Measurements from ENCODE around the gene GLT6D1.

Gene GLT6D1

GRCh38 chr9:135632841-135633240 is 6.5 kb downstream of the GLT6D1 start:
- Histone ChIP-seq H3K9me2 (replicated peaks; ENCODE audit: control insufficient read depth, low read length) (no peaks in the 10 kb centered on the region), H3K79me2 (ENCODE audit: control insufficient read depth, low read length) (no peaks in the 10 kb centered on the region), H3K9me3 (ENCODE audit: control insufficient read depth, insufficient read depth, low read length) (no peaks in the 10 kb centered on the region; the same call in 1 of the 2 replicates), H3K4me3 (ENCODE audit: low read length) (no peak overlapping the region), H3F3A (ENCODE audit: control insufficient read depth, insufficient read depth) (no peaks in the 10 kb centered on the region), H3K4me2 (ENCODE audit: low read length) (no peak overlapping the region), H3K4me1 (ENCODE audit: control insufficient read depth, low read length) (no peaks in the 10 kb centered on the region), H4K20me1 (ENCODE audit: control insufficient read depth, insufficient read depth, low read depth, low read length) (no peaks in the 10 kb centered on the region), H3K27me3 (ENCODE audit: control insufficient read depth, low read length) (no peaks in the 10 kb centered on the region), H3K36me3 (ENCODE audit: control insufficient read depth, low read length) (no peaks in the 10 kb centered on the region), H3K27ac (ENCODE audit: low read depth, low read length) (no peak overlapping the region)
- TF ChIP-seq, protein P1, sequence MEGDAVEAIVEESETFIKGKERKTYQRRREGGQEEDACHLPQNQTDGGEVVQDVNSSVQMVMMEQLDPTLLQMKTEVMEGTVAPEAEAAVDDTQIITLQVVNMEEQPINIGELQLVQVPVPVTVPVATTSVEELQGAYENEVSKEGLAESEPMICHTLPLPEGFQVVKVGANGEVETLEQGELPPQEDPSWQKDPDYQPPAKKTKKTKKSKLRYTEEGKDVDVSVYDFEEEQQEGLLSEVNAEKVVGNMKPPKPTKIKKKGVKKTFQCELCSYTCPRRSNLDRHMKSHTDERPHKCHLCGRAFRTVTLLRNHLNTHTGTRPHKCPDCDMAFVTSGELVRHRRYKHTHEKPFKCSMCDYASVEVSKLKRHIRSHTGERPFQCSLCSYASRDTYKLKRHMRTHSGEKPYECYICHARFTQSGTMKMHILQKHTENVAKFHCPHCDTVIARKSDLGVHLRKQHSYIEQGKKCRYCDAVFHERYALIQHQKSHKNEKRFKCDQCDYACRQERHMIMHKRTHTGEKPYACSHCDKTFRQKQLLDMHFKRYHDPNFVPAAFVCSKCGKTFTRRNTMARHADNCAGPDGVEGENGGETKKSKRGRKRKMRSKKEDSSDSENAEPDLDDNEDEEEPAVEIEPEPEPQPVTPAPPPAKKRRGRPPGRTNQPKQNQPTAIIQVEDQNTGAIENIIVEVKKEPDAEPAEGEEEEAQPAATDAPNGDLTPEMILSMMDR (IDR thresholded peaks at IDR 0.05; ENCODE audit: low read depth, low read length, poor library complexity, severe bottlenecking), result no peak
- TF ChIP-seq EZH2phosphoT487 (IDR thresholded peaks at IDR 0.05; ENCODE audit: borderline replicate concordance, low read length), result no peak

DNA sequence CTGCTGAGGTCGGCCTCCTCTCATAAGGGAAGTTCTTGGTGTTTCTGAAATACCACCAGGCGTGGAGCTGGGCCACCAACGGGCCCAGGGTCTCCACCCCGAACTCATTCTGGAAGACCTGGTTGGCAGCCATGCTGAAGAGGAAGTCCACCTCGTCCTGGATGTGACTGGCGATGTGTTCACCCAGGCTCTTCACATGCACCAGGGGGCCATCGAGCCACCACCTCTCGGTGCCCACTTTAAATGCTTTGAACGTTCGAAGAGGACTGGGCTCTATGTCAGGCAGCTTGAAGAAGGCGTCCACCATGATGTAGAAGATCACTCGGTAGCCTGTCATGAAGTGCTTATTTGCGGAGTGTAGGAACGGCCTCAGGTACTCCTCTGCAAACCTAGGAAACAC is 15.1 kb downstream of the GLT6D1 start:
- no peaks in the 10 kb centered on the region for H3K27me3 ChIP-seq (ENCODE audit: control insufficient read depth, low read length)
- no peaks in the 10 kb centered on the region for H3K9me2 ChIP-seq (replicated peaks; ENCODE audit: control insufficient read depth, low read length)
- H3K9me3 ChIP-seq (ENCODE audit: control insufficient read depth, insufficient read depth, low read length), result peaks cover 2% of the 10 kb centered on the region
- H3K4me1 ChIP-seq (ENCODE audit: control insufficient read depth, low read length), result no peaks in the 10 kb centered on the region
- H4K20me1 ChIP-seq (ENCODE audit: control insufficient read depth, insufficient read depth, low read depth, low read length), result no peaks in the 10 kb centered on the region
- H3K4me2 ChIP-seq (ENCODE audit: low read length), result no peak overlapping the region
- TF ChIP-seq EZH2phosphoT487 (IDR thresholded peaks at IDR 0.05; ENCODE audit: borderline replicate concordance, low read length), result no peak
- TF ChIP-seq, protein P1 (IDR thresholded peaks at IDR 0.05; ENCODE audit: low read depth, low read length, poor library complexity, severe bottlenecking), result no peak
- H3K27ac ChIP-seq (ENCODE audit: low read depth, low read length), result no peak overlapping the region
- H3K36me3 ChIP-seq (ENCODE audit: control insufficient read depth, low read length), result no peaks in the 10 kb centered on the region
- H3K79me2 ChIP-seq (ENCODE audit: control insufficient read depth, low read length), result no peaks in the 10 kb centered on the region
- H3F3A ChIP-seq (ENCODE audit: control insufficient read depth, insufficient read depth), result no peaks in the 10 kb centered on the region
- H3K4me3 ChIP-seq (ENCODE audit: low read length), result no peak overlapping the region

DNA sequence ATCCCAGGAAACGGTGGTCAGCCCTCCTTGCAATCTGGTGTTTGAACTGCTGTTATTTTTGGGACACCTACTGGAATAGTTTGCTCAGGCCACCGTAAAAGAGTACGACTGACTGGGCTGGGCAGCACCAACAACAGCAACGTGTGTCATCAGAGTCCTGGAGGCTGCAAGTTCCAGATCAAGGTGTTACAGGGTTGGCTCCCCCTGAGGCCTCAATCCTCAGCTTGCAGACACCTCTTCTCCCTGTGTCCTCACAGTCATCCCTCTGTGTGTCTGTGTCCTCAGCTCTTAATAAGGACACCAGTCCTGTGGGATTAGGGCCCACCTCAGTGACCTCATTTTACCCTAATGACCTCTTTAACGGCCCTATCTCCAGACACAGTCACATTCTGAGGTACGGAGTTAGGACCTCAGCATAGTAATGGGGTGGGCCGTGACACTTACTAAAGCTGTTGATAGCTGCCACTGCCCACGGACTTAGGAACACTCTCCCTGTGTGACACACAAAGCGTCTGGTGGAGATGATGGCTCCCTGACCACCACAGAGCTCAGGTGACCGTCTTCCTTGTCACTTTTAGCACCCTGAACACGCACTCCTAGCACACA is 16.8 kb downstream of the GLT6D1 start:
- H3K4me2 ChIP-seq (ENCODE audit: low read length), result no peak overlapping the region
- no peak for TF ChIP-seq EZH2phosphoT487 (IDR thresholded peaks at IDR 0.05; ENCODE audit: borderline replicate concordance, low read length)
- TF ChIP-seq, protein P1 (IDR thresholded peaks at IDR 0.05; ENCODE audit: low read depth, low read length, poor library complexity, severe bottlenecking), result no peak
- no peaks in the 10 kb centered on the region for H3K4me1 ChIP-seq (ENCODE audit: control insufficient read depth, low read length)
- H3F3A ChIP-seq (ENCODE audit: control insufficient read depth, insufficient read depth), result no peaks in the 10 kb centered on the region
- no peaks in the 10 kb centered on the region for H3K36me3 ChIP-seq (ENCODE audit: control insufficient read depth, low read length)
- H3K79me2 ChIP-seq (ENCODE audit: control insufficient read depth, low read length), result no peaks in the 10 kb centered on the region
- H3K9me3 ChIP-seq (ENCODE audit: control insufficient read depth, insufficient read depth, low read length), result peaks cover 2% of the 10 kb centered on the region; the same call in 1 of the 2 replicates
- H3K9me2 ChIP-seq (replicated peaks; ENCODE audit: control insufficient read depth, low read length), result no peaks in the 10 kb centered on the region
- no peaks in the 10 kb centered on the region for H3K27me3 ChIP-seq (ENCODE audit: control insufficient read depth, low read length)
- no peak overlapping the region for H3K27ac ChIP-seq (ENCODE audit: low read depth, low read length)
- no peak overlapping the region for H3K4me3 ChIP-seq (ENCODE audit: low read length)
- no peaks in the 10 kb centered on the region for H4K20me1 ChIP-seq (ENCODE audit: control insufficient read depth, insufficient read depth, low read depth, low read length)

All from DOHH2 (cell line).